ENCODE results near the gene SNRK.
"Not testable (repeated sequence)": the region's sequence is repeated elsewhere in the genome, so short reads cannot be mapped to it uniquely, and the experiment has no call there.

Gene SNRK

GRCh38 chr3:43348852-43349574 lies 62.7 kb downstream of the SNRK start:
- no peak for DNase-seq

GRCh38 chr3:43349716-43350115 lies 63.4 kb downstream of the SNRK start:
- DNase-seq: no peak

DNA sequence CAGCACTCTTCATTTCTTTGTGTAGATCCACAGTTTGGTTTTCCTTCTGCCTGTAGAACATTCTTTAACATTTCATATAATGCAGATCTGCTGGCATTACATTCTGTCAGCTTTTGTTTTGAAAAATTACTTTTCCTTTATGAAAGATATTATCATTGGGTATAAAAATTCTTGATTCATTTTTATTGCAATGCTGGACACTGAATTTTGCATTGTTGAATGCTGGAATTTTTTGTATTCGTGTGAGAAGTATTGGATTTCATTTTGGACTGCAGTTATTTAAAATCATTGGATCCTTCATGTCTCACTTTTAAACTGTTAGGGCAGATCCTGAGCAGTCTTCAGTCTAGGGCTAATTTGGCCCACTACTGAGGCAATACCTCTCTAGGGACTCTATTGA lies 67.1 kb downstream of the SNRK start:
- DNase-seq: no peak

DNA sequence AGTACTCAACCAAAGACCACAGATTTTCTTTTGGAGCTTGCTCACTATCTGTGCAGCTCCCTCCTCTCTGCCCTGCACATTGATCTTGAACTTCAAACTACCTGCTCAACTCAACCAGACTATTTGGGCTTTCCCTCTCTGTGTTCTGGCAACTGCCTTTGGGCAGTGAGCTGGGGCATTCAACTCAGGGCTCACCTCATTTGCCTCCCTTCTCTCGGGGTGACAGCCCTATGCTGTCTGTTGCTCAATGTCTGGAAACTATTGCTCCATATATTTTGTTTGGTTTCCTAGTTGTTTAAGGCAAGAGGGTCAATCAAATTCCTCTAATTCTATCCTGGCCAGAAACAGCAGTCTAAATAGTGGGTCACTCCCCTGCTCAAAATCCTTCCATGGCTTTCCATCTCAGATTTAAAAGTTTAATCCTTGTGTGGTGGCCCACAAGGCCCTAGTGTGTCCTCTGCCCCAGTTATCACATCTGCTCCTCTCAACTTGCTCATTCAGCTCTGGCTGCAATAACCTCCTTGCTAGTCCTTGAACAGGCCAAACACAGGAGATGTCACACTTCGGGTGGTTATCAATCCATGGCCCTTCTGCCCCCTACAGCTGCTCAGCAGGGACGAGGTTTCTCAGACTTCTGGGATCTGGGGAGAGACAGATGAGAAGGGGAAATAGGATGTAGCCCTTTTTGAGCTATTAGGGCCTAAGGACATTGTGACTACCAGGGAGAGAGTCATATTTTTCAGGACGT lies 67.8 kb downstream of the SNRK start:
- no peak for DNase-seq

- DNase-seq: not testable (repeated sequence)
Observed at GRCh38 chr3:43356033-43356432, 69.7 kb downstream of the SNRK start.

GRCh38 chr3:43361077-43361476 lies 74.7 kb downstream of the SNRK start:
- DNase-seq: no peak

DNA sequence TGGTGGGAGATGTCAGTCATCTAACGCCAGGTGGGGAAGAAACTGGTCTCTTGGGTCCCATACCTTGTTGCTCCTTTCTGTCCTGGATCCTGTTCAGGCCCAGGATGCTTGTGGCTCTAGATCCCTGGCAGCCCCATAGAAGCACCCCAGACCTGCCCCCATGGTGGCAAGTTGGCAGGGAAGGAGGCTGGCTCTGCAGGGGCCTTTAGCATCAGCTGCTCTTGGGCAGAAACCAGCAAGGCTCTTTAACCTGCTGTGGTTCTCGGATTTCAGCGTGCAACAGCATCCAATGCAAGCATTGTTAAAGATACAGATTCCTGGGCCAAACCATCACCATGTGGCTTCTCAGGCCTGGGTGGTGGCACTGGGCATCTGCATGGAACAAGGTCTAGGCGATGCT lies 75.8 kb downstream of the SNRK start:
- DNase-seq: no peak

- no peak for DNase-seq
Observed at GRCh38 chr3:43362961-43363360, 76.6 kb downstream of the SNRK start.

GRCh38 chr3:43363621-43364266 lies 77.4 kb downstream of the SNRK start:
- DNase-seq: no peak

DNA sequence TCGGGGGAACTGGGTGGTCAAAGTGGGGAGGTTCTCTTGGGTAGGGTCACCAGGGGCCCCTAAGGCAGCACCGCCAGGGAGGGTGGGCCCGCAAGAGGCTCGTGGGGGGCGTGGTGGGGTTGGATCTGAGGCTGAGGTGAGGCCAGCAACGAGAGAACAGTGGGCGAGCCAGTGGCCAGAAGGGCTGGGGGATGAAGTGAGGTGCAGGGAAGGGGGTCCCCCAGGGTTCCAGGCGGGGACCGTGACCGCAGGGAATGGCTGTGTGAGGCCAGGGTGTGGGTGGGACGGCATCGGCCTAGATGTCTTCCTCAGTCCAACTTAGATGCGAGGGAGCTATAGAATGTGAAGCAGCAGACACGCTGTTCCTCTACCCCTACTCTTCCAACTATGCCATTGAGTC lies 78.2 kb downstream of the SNRK start:
- no peak for DNase-seq

- no peak for DNase-seq
Observed at GRCh38 chr3:43364926-43365325, 78.6 kb downstream of the SNRK start.

GRCh38 chr3:43365601-43366305 lies 79.4 kb downstream of the SNRK start:
- no peak for DNase-seq

DNA sequence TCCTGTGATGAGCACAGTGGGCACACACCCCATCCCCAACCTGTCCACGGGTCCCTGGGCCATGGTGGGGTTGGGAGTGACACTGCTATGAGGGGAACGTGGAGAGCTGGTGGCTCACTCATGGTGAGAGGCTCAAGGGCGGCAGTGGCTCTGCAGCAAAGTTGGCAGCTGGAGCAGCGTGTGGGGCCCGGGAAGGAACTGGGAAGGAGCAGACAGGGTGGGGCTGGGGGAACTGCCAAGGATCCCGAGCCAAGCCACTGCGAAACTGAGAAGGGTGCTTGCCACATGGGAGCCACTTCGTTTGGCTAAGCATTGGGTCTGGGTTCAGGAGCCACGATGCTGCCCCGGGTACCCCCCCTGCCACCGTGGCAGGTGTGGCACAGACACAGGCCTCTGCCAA lies 80.1 kb downstream of the SNRK start:
- DNase-seq: no peak

DNA sequence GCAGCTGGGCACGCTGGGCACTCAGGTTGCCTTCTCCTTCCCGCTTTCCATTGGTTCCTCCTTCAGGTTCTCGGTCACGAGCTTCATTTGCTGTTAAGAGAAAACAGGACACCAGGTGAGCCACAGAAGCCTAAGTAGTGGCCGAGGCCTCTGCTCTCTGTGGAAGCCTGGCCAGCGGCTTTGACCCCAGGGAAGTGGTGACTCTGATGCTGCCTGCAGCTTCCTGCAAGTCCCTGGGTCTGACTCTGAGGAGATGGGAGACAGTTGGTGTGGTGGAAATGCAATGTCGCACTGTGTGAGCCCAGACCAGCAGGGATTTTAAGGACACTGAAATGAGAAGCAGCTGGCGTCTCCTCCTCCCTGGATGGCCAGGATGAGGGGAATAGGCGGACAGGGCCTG lies 80.5 kb downstream of the SNRK start:
- DNase-seq: no peak

DNA sequence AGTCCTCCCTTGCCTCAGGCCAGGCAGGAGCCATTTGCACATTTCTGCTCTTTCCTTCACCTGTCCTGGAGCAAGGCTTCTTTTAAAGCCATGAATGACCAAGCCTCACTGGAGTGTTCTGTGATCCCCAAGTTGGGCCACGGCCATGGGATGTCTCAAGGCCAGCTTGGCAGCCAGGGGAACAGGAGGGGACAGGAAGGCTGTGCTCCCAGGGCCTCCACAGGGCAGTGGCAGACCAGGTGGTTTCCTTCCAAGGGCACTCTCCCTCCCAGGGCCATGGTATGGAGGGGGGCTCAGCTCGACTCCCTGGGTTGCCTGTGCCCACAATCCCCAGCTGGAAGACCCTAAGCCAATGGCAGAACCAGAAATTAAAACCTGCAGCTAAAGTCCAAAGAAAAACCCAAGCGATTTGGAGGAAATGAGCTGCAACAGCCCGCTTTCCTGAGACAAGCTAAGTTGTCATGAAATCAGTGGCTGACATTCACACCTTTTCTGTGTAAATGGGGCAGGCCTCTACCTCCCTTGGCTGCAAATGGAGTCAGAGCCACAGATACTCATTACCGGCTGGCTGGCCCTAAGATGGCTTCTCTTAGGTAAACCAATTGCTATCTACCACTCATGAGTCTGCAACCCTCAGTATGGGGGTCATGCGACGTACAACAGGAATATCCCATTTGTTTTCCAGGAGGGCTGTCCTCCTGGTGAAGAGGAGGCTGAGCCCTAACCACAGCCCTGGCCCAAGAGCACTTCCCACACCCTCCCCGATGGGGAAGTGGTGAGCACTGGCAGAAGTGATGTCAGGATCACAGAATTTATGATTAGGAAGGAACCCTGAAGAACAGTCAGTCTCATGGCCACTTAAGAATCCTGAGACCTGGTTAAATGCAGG lies 83.3 kb downstream of the SNRK start:
- DNase-seq: no peak

GRCh38 chr3:43370293-43370980 lies 84.1 kb downstream of the SNRK start:
- no peak for DNase-seq

- DNase-seq: no peak
Observed at GRCh38 chr3:43371494-43371893, 85.2 kb downstream of the SNRK start.

- DNase-seq: no peak
Observed at GRCh38 chr3:43372007-43372740, 85.8 kb downstream of the SNRK start.

GRCh38 chr3:43372809-43373559 lies 86.6 kb downstream of the SNRK start:
- DNase-seq: no peak

DNA sequence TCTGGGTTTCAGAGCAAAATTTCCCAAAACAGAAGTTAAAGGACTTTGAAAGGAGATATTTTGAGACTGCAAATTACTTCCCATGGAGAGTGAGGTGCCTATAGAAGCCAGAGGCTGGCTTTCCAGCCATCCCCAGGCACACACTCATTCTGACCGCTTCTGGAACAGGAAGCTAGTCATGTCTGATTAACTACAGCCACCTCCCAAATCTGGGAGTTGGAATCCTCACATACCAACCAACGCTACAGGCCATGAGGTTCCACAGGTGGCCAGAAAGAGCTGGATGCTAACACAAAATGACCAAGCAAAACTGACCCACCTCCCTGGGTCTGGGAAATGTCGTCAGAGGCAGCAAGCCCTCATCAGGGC lies 87.2 kb downstream of the SNRK start:
- DNase-seq: no peak

Data from activated CD4-positive, alpha-beta T cell treated with anti-CD3 and anti-CD28 coated beads, Interleukin-2, Interleukin-6, amounts not matched to agents 100 ng/mL and 50 ng/mL, durations not matched to agents 16 hours and 8 hours (primary cell).